Ramos (cell line): Measurements from ENCODE around the gene UMODL1.

Experiments
- in situ Hi-C: fragments of 300-500 bp; cut with MboI; formaldehyde crosslinking; loops from one replicate; pipeline ENCODE4 v1.14.3; 2022; ENCODE audit warnings: low sequenced_read_pairs; ENCODE audit not compliant: unreplicated experiment

Gene UMODL1

DNA sequence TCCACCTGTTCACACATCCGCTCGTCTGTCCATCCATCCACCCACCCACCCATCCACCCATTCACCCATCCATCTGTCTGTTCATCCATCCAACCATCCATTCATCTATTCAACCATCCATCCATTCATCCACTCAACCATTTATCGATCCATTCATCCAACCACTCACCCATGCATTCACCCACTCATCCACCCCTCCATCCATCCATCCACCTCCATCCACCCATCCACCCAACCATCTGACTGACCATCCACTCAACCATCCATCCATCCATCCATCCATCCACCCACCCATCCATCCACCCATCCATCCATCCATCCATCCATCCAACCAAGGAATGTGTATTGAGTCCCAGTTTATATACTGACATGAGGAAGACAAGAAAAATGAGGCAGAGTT is 73.1 kb downstream of the UMODL1 start:
- in situ Hi-C loops, result loop anchor here (25.0 kb wide), 1 partner anchor 532 kb away; no protein-coding TSS in a partner anchor

DNA sequence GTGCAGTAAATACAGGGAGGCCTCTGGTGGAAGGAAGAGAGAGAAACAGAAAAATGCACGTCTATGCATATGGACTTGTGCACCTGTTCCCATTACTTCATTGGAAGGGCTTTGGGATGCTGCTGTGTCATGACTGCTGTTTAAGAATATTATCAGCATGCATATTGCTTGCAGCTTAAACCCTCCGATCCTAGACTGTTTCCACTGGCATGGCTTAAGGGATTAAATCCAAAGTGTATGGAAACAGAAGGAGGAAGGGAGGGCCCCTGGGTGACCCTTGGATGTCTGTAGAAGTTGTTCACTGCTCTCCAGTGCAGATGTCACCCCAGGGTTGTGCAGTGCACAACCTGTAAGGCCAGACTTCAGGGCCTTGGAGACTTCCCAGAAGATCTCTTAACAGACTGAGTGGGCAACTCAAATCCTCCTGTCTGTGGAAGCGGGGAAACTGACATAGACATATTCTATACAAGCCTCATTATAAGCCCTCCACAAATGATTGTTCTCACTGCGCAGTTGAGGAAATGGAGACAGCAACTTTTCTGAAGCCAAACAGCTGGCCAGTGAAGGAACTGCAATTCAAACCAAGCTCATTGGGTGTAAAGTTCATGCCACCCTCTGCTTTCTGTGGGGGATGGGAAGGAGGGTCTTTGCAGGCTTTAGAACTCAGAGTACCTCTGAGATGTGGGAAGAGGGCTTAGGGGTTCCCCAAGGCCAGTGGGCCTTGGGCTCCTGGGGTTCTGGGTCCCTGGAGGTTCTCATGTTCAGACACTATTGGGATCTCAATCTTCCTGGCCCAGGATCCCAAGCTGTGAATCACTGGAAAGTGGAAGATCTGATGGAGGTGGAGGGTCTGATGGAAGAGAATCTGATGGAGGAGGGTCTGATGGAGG is 73.8 kb downstream of the UMODL1 start:
- in situ Hi-C loops, result loop anchor here (25.0 kb wide), 1 partner anchor 533 kb away; no protein-coding TSS in a partner anchor

DNA sequence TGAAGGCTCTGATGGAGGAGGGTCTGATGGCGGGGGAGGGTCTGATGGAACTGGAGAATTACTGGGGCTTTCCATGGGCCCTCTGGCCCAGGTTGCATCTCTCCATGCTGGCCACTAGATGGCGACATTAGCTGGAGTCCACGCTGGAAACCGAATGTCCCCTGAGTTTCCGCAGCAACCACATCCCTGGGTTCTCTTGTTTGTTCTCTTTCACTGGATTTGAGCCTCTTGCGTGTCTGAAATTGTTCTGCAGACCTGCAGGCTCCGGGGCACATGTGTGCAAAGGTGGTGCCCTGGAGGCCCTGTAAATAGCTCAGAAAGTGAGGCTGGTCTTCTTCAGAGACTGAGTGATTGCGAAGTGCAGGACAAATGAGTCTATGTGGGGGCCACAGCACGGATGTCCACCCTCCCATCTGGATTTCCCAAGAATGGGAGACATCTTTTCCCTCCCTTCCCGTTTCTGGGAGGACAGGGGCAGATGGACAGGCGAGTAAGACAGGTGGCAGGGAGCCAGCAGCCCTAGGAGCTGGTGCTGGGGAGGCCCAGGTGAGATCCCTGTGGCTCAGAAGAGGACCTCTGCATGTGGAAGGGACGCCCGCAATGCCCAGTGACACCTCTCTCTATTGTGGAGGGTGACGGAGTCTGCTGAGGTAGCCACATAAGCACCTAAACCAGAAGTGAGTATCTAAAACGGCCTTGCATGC is 74.6 kb downstream of the UMODL1 start:
- in situ Hi-C loops, result loop anchor here (25.0 kb wide), 1 partner anchor 533 kb away; no protein-coding TSS in a partner anchor

DNA sequence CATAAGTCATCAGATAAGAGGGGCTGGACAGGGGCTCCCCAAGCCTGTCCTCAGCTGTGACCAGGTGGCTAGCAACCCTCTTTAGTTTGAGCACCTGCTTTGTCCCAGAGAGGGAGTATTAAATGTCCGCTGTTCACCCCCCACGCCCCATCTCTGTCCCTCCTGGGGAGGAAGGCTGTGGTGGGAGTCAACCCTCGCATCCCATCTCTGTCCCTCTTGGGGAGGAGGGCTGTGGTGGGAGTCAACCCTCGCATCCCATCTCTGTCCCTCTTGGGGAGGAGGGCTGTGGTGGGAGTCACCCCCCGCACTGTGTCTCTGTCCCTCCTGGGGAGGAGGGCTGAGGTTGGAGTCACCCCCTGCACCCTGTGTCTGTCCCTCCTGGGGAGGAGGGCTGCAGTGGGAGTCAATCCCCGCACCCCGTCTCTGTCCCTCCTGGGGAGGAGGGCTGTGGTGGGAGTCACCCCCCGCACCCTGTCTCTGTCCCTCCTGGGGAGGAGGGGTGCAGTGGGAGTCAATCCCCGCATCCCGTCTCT is 75.2 kb downstream of the UMODL1 start:
- in situ Hi-C loops, result loop anchor here (25.0 kb wide), 1 partner anchor 534 kb away; no protein-coding TSS in a partner anchor

DNA sequence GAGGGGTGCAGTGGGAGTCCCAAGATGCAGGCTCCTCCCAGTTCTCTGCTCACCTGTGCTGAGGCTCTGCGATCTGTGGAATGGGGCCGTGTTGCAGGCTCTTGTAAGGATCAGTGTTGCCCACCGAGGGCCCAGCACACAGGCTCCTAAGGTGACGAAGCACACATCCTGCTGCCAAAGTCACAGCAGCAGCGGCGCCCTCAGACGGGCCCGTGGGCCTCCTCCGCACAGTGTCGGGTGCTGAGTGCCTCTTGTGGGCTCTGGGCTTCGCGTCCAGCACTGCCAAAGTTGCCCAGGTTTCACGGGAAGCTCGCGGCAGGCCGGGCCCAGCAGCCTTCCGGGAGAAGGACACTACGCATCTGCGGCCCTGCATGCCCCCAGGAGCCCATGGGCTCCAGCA is 75.7 kb downstream of the UMODL1 start:
- in situ Hi-C loops, result loop anchor here (25.0 kb wide), 1 partner anchor 535 kb away; no protein-coding TSS in a partner anchor

DNA sequence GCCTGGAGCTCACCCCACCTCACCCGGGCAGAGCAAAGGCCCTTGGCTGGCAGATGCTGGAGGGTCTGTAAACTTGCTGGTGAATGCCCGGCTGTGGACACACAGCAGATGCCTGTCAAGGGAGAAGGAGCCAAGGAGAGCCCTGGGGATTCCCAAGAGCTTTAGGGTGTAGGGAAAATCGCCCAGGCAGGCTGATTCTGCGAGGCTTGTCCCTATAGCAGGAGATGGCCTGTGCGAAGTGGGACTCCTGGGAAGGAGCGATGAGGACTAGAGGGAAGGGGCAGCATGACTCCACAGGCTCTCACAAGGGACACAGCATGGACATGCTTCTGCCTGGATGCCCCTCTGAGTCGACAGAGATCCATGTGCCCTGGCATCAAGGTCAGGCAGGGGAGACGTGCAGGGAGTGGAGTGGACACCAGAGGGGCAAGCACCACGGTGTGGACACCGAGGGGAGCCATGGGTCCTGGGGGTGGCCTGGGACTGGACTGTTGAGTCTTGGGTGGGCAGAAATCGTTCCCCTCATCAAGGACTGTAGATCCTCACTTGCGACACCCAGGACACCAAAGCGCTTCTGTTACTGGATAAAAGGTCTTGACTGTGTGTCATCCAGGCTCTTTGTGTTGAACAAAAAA is 76.4 kb downstream of the UMODL1 start:
- in situ Hi-C loops, result loop anchor here (25.0 kb wide), 1 partner anchor 535 kb away; no protein-coding TSS in a partner anchor

DNA sequence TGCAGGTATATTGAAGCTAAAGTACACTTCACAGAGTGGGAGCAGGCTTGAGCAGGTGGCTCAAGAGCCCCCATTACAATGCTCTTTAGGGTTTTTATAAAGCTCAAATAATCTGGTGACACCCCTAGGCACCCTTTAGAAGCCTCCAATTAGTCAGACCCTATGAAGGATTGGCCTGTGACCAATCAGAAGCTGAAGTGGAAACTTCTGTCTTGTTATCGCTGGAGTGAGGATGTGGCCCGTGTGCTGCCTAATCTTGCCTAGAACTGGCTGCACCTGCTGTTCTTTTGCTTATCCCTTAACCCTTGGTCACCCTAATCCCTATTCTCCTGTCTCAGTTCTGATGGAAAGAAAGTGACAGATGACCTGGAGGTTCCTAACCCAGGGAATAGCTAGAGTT is 77.0 kb downstream of the UMODL1 start:
- in situ Hi-C loops, result loop anchor here (25.0 kb wide), 1 partner anchor 536 kb away; no protein-coding TSS in a partner anchor

DNA sequence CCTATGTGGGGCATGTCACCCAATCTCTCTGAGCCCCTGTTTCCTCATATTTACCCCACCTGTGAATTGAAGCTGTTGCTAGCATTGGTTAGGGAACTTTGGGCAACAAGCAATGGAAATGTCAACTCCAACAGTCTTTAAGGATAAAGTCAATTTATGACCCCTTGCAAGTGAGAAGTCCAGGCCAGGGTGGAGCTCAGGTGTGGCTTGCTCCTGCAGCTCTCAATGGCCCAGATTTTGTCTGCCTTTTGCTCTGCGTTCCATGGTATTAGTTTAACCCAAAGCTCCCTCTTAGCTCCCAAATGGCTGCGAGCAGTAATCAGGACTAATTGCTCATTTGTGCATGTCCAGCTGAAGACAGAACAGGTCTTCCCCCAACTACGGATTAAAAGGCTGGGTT is 77.5 kb downstream of the UMODL1 start:
- in situ Hi-C loops, result loop anchor here (25.0 kb wide), 1 partner anchor 536 kb away; no protein-coding TSS in a partner anchor

DNA sequence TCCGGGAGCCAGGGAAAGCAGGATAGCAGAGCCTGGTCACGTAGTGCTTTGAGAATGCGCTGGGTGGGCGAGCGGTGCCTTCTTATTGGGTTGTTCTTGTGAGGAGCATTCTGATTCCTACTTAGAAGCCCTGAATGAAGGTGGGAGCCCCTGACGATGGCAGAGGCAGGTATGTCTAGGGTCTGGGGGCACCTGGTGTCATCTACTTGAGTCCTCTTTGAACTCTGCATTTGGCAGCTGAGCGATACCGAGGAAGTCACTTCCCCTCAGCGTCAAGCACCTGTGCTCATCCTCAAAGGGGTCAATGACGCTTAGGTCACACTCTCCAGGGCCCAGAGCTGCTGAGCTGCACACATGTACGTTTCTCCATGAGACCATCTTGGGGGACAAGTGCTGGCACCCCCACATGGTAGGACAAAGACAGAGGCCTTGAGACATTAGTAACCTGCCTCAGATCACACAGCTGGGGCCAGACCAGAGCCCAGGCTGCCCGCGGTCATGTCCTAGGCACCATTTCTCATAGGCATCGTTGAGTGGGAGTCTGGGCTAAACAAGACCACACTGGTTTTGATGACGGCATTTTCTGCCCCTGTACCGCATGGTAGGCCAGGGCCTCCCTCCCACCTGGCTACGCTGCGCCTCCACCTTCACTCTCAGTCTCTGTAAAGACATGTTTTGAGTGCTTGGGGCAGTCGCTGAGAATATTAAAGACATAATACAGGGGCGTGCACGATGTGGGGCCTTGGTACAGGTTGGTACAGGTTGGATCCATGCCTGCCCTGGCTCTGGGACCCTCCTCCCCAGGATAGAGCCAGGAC is 78.7 kb downstream of the UMODL1 start:
- in situ Hi-C loops, result loop anchor here (10.0 to 25.0 kb wide), 3 partner anchors 115 to 538 kb away; no protein-coding TSS in a partner anchor

DNA sequence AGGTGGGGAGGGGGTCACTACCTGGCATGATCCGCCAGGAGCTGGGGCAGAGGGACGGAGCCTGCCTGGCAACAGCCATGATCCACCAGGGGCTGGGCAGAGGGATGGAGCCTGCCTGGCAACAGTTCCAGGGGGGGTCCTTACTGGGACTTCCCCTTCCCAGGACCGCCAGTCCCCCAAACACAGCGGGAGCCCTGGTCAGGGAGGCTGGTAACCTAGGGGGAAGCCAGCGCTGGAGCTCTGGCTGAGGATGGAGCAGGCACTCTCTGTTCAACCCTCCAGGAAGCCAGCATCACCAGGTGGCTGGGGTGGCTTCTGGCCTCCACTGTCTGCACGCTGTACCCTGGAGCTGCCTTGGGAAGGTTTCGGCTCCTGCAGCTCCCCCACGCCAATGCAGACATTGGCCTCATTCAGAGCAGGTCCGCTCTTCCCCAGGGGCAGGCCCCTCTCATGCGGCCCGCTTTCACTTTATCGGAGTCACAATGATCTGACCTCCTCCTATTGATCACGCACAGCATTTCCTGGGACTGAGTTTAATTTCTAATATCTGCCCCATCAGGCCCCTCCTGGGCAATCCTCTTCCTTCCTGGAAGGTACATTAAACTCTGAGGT is 79.5 kb downstream of the UMODL1 start:
- in situ Hi-C loops, result loop anchor here (10.0 kb wide), 2 partner anchors 114 to 304 kb away; no protein-coding TSS in a partner anchor

DNA sequence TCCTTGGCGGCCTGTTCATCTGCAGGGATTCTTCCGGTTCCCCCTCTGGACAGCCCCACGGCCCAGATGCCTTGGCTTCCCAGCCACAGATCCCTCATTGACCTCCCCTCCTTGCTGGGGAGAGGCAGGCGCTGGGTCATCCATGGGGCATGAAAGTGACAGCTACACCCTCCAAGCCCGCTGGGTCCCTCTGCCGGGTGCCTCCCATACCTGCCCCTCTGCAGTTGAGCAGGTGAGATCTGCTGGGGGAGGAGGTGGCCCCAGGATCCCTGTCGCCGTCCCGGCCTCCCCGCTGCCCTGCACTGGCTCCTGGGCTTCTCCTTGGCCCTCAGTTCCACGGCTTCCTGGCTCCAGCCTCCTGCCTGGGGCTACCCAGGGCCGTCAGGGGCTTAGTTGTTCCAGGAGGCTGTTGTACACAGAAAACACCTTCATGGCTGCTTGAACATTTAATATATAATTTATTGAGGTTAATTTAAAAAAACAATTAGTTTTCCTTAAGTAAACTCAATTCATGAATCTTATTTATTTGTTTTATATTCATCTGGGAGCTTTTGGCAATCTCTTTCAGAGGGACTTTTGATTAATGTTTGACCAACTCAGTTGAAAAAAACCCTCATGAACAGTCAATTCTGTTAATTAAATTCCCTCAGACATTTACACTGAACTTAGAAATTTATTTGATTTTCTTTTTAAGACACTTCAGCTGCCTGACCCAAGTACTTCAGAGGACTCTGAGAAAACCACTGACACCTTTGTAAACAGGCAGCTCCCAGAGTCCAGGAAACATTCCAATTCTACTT is 80.2 kb downstream of the UMODL1 start:
- in situ Hi-C loops, result loop anchor here (10.0 kb wide), 2 partner anchors 113 to 303 kb away; no protein-coding TSS in a partner anchor

DNA sequence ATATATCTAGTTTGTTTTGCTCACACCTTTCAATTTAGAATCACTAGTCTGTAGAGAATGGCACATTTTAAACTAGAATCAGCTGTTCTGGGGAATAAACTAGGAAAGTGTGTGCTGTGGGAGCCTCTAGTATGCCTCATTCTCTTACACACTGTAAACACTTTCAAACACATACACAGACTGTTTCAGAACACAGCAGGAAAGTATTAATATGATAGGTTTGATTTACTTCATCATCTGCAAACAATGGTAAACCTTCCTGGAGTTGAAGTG is 80.8 kb downstream of the UMODL1 start:
- in situ Hi-C loops, result loop anchor here (10.0 kb wide), 2 partner anchors 113 to 303 kb away; no protein-coding TSS in a partner anchor

DNA sequence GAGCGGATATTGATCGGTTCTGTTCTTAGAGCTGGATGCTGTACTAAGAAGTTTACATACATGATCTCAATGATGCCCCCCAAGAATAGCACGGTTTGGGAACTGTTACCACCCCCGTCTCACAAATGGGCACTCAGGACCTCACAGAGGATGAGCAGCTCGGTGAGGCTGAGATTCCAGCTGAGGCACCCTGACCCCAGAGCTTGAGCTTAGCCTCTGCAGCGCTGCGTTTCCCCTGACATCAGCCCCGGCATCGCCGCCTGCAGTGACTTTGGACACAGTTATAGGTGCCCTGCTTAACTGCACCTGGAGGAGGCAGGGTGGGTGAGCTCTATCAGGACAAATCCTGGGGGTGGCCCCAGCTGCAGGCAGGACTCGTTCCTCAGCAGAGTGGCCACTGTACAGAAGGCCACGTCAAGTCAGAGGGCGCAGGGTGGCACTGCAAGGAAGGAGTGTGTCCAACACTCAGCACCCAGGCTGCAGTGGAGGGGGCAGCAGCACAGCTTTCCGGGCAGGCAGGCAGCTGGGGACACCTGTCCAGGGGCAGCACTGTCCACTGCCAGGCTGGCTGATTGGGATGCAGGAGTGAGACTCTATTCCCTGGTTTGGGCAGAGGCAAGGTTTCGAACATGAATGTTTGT is 82.0 kb downstream of the UMODL1 start:
- in situ Hi-C loops, result loop anchor here (10.0 kb wide), 2 partner anchors 112 to 302 kb away; no protein-coding TSS in a partner anchor

DNA sequence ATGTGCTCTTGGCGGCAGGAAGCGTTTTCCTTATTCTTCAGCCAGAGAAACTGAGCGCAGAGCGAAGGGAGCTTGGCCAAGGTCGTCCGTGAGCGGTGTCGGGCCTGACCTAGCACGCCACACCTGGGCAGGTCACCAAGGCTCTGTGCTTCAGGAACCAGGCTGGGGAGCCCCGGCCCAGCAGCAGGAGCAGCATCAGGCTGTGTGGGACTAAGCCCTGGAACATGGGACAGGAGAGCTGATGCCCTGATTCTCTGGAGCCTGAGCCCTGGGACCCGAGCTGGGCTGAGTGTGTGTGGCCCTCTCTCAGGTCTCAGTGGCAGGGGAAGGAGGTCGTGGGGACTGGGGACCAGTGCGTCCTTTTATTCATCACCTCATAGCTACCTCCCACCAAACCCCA is 82.6 kb downstream of the UMODL1 start:
- in situ Hi-C loops, result loop anchor here (10.0 kb wide), 2 partner anchors 111 to 301 kb away; no protein-coding TSS in a partner anchor

DNA sequence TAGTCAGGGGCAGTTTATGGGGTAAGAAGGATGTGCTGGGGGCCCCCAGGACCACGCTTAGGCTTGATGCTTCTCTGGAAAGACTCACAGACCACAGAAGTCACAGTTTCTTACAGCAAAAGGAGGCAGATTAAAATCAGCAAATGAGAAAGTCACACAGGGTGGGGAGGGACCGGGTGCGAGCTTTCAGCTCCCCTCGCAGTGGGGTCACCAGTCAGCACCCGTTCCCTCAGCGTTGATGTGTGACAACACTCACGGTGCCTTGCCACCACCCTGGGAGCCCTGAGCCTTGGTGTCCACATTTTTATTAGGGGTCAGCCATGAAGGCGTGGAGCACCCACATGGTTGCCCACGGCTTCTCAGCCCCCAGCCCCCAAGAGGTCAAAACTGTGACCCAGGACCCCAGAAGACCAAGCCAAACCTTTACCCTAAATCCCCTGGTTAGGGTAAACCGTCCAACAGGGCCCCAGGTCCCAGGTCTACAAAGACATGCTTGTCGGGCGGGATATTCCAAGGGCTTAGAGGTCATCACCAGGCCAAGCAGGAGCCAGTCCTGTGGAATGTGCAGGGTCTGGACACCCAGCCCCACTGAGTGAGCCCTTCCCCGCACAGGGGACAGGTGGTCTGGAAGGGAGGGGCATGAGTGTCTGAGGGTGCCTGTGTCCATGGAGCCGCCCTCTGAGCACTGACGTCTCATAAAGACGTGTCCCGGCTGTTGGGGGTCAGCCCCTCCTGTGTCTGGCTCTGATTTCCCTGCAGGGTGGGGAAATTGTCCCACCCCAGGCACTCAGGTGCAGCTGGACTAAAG is 83.3 kb downstream of the UMODL1 start:
- in situ Hi-C loops, result loop anchor here (10.0 kb wide), 2 partner anchors 110 to 300 kb away; no protein-coding TSS in a partner anchor

DNA sequence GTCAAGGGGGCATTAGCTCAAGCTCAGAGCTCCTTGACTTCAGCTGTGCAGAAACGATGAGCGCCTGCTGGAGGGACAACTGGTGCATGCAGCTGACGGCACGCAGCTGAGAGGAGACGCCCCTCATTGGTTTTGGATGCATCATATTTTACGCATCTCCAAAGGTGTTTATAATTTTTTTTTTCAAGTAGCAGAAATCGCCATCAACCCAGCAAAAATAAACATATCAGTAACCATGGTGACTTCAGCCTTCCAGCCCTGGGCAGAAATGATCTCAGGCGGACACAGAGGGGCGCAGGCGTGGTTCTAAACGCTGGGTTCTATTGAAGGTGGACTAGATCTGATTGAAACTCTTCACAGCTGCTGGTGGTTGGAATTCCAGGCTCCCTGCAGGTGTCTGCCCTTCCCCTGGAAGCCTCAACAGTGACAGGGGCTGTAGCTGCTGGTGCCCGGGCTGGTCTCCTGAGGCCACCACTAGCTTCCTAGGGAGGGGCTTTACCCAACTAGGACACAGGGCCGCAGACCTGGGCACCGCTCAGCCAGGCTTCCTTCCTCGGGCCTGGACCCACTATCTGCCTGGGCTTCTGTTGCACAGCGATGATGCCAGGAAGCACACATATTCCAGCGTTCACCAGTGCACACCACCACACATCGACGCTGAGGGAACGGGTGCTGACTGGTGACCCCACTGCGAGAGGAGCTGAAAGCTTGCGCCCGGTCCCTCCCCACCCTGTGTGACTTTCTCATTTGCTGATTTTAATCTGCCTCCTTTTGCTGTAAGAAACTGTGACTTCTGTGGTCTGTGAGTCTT is 84.1 kb downstream of the UMODL1 start:
- in situ Hi-C loops, result loop anchor here (10.0 kb wide), 2 partner anchors 110 to 300 kb away; no protein-coding TSS in a partner anchor
